ENCODE results near the gene RYR2. TPM values are rescaled to one million over a fixed set of nuclear protein-coding genes. Genes with fewer than 3 reads are reported as not detected.

Gene RYR2
- polyA plus RNA-seq, 2 of the 4 experiments (the other 2 are of a cell fraction): 0.06 TPM; not detected in 1

DNA sequence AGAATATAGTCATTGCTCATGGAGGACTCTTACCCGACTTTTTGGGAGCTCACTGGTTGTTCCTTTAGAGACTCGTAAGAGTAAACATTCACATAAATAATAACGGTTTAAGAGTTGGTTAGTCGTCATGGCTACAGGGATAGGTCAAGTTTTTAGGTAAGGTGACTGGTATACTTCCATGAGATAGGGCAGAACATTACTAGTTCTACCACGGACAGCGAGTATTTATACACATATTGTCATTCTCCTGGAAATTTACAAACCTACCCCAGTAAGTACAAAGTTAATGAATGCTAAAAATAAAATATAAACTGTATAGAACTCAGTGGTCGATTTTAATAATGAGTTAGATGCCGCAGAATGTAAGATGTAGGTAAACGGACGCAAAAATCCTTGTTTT lies 1.2 kb upstream of the RYR2 start:
- H3K9me3 ChIP-seq: no peaks in the 10 kb centered on the region
- WGBS (ENCODE audit: missing lambda C conversion rate): 45% methylated on average over 10 of the region's 10 CpGs
- no peak for ATAC-seq
- CTCF ChIA-PET: no interaction called here
- POLR2A ChIA-PET: no interaction called here
- no peak for FAIRE-seq
- DNase-seq (ENCODE audit: low read depth in 1 of 2, low spot score in 1 of 2): no peak
- H3K27ac ChIP-seq: no peak overlapping the region
- H3K4me2 ChIP-seq: no peak overlapping the region
- TF ChIP-seq FOXS1 (CRISPR knock-in tag; IDR thresholded peaks at IDR 0.05) (no peak), TFCP2L1 (CRISPR knock-in tag; IDR thresholded peaks at IDR 0.05) (no peak), EP300 (IDR thresholded peaks at IDR 0.05) (no peak), POLR2A (IDR thresholded peaks at IDR 0.05; ENCODE audit: low read length) (no peak)
- TF ChIP-seq, protein P1, sequence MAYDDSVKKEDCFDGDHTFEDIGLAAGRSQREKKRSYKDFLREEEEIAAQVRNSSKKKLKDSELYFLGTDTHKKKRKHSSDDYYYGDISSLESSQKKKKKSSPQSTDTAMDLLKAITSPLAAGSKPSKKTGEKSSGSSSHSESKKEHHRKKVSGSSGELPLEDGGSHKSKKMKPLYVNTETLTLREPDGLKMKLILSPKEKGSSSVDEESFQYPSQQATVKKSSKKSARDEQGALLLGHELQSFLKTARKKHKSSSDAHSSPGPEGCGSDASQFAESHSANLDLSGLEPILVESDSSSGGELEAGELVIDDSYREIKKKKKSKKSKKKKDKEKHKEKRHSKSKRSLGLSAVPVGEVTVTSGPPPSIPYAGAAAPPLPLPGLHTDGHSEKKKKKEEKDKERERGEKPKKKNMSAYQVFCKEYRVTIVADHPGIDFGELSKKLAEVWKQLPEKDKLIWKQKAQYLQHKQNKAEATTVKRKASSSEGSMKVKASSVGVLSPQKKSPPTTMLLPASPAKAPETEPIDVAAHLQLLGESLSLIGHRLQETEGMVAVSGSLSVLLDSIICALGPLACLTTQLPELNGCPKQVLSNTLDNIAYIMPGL (CRISPR knock-in tag; IDR thresholded peaks at IDR 0.05; ENCODE audit: borderline replicate concordance): no peak
- H3K4me3 ChIP-seq: no peak overlapping the region
- peaks cover 8% of the 10 kb centered on the region; the same call in 2 of the 3 replicates for H3K4me1 ChIP-seq

DNA sequence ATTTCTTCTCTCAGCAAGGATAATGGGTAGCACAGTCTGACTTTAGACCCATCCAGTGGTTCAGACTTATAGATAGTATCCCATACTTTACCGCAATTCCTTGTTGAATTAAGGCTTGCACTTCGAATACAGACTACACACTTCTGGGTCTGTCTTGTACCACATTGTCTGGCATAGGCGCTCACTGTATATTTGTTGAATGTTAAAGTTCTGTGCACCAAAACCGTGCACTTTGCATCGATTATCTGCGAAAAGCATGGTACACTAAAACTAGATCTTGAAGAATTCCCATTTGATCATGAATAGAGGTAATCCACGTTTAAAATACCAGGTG lies 556 bp upstream of the RYR2 start:
- Histone ChIP-seq H3K4me3 (peak overlapping the region; percentile 46), H3K4me2 (peak overlapping the region; percentile 93), H3K27ac (no peak overlapping the region), H3K9me3 (no peaks in the 10 kb centered on the region), H3K4me1 (peaks cover 8% of the 10 kb centered on the region; the same call in 2 of the 3 replicates)
- FAIRE-seq (no peak), DNase-seq (ENCODE audit: low read depth in 1 of 2, low spot score in 1 of 2) (no peak), ATAC-seq (peak in 1 of 2 experiments; percentile 12; a peak in 1 of 6 replicates)
- TF ChIP-seq POLR2A (IDR thresholded peaks at IDR 0.05; ENCODE audit: low read length) (no peak), CEBPB (IDR thresholded peaks at IDR 0.05) (peak in 1 of 2 experiments; percentile 94; a peak in 2 of 4 replicates)
- ChIA-PET CTCF (interaction anchor here (0.6 to 1.5 kb wide), 3 partner anchors 10 to 413 kb away, joined by 3 to 4 read pairs (median 3); no protein-coding TSS in a partner anchor), POLR2A (no interaction called here)
- WGBS (ENCODE audit: missing lambda C conversion rate): 8% methylated on average over 7 of the region's 7 CpGs

DNA sequence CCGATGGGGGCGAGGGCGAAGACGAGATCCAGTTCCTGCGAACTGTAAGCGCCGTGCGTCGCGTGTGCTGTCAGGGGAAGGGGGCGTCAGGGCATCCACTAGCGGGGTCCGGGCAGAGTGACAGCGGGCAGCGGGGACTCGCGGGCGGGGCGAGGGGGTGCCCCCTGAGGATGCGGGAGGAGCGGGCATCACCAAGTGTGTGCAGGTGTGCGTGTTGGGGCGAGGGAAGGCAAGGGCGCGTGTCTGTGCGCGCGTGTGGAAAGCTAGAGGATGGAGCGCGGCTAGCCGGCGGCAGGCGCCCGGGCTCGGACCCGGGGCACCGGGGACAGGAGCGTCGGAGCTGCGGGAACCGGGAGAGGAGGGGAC lies 525 bp downstream of the RYR2 start:
- POLR2A ChIA-PET: no interaction called here
- WGBS (ENCODE audit: missing lambda C conversion rate): no CpG with 5 or more reads among the region's 41 CpGs
- TF ChIP-seq ZC3H11A (IDR thresholded peaks at IDR 0.05) (no peak), JUN (IDR thresholded peaks at IDR 0.05) (no peak), HOXA7 (CRISPR knock-in tag; IDR thresholded peaks at IDR 0.05) (no peak)

DNA sequence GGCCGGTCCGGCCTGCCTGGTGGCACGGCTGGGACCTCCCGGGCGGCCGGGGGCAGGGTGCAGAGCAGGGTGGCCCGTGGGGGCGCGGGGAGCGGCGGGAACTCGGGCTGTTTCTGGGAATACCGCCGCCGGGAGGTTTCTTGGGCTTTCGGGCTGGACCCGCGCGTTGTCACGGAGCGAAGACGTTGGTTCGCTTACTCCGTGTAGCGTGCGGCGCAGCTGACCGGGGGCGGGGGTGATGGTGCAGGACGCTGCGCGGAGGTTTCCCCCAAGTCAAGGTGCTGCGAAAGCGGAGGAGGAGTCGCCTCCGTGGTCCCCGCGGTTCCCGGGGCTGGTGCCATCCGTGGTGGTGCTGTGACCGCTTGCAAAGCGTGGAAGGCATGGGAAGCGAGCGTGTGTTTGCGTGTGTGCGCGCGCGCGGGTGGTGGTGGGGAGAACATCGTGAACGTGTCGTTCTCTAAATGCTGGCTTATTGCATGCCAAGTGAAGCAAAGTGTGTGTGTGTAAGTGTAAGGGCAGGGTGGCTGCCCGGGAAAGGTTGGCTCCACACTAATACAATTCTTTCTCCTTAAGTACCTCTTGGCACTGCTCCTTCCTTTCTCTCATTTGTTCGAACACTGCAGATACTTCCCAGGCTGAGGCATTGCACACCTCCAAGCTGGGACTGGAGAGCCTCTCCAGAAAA lies 1.1 kb downstream of the RYR2 start:
- Histone ChIP-seq H3K4me2 (peak overlapping the region; percentile 93), H3K4me3 (peak overlapping the region; percentile 46), H3K4me1 (peaks cover 8% of the 10 kb centered on the region; the same call in 2 of the 3 replicates), H3K9me3 (no peaks in the 10 kb centered on the region), H3K27ac (no peak overlapping the region)
- no peak for DNase-seq (ENCODE audit: low read depth in 1 of 2, low spot score in 1 of 2)
- no peak for FAIRE-seq
- ChIA-PET POLR2A (no interaction called here), CTCF (interaction anchor here (0.9 to 1.5 kb wide), 3 partner anchors 12 to 434 kb away, joined by 3 to 4 read pairs (median 3); no protein-coding TSS in a partner anchor)
- no peak for TF ChIP-seq HEYL (CRISPR knock-in tag; IDR thresholded peaks at IDR 0.05)
- peak; percentile 35; the same call in 1 of the 2 replicates for TF ChIP-seq CBX8 (IDR thresholded peaks at IDR 0.05)
- WGBS (ENCODE audit: missing lambda C conversion rate): 8% methylated on average over 31 of the region's 55 CpGs
- peak; percentile 11 to 41; a peak in 3 of 6 replicates for ATAC-seq

More for the DNA sequence above, 525 bp downstream of the RYR2 start:
- peak overlapping the region; percentile 93 for H3K4me2 ChIP-seq
- peak overlapping the region in 1 of 2 experiments; percentile 66; a peak in 1 of 6 replicates for H3K27ac ChIP-seq
- DNase-seq (ENCODE audit: low read depth in 1 of 2, low spot score in 1 of 2): no peak
- H3K4me1 ChIP-seq: peaks cover 8% of the 10 kb centered on the region; the same call in 2 of the 3 replicates
- ATAC-seq: peak; percentile 16 to 17; a peak in 4 of 6 replicates
- CTCF ChIA-PET: interaction anchor here (1.5 kb wide), 2 partner anchors 11 to 64 kb away, joined by 3 to 4 read pairs; no protein-coding TSS in a partner anchor
- H3K4me3 ChIP-seq: peak overlapping the region; percentile 46
- no peaks in the 10 kb centered on the region for H3K9me3 ChIP-seq
- FAIRE-seq: no peak

DNA sequence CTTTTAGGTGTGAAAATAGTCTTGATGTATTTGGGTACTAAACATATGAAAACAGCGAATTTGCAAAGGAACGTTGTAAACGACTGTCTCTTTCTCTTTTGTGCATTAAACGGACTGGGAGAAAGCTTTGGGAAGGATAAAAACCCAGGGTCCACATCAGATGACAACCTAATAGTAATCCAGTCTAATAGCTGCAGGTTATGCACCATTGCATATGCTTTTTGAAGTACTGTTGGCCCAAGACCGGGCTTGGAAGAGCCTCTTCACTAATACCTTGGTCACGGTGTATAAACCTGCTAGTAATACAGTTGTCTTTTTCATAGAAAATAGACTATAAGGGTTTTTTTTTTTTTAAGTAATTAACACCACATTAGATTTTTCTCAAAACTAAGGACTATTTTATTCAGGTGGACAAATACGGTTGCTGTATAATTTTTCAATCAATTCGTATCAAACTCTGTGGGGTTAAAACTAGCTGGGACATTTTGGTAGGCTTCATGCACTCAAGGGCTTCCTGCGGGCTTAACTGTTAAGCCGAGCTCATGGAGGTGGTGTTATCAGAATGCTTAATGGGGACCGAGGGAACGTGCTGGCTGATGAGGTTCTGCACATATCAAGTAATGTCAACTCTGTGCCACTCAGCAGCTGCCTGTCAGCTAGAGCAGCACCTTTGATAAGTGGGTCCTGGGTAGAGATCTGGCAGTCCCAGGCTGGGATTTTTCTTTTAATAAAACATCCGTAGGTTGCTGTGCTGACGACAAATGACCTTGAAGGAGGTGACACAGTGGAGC lies 2.1 kb downstream of the RYR2 start:
- WGBS (ENCODE audit: missing lambda C conversion rate): 16% methylated on average over 14 of the region's 14 CpGs
- DNase-seq (ENCODE audit: low read depth in 1 of 2, low spot score in 1 of 2) (no peak), ATAC-seq (no peak), FAIRE-seq (no peak)
- CTCF ChIA-PET: interaction anchor here (0.6 to 1.1 kb wide), 4 partner anchors 68 to 111 kb away, joined by 3 to 4 read pairs (median 3); no protein-coding TSS in a partner anchor
- H3K27ac ChIP-seq: no peak overlapping the region
- no peaks in the 10 kb centered on the region for H3K9me3 ChIP-seq
- peaks cover 8% of the 10 kb centered on the region; the same call in 2 of the 3 replicates for H3K4me1 ChIP-seq
- no peak overlapping the region for H3K4me2 ChIP-seq
- no peak overlapping the region for H3K4me3 ChIP-seq
- POLR2A ChIA-PET: no interaction called here
- TF ChIP-seq HEYL (CRISPR knock-in tag; IDR thresholded peaks at IDR 0.05): no peak

All from A549 (cell line).